H1 (cell line): ENCODE measurements around the gene DKK3. TPM values are rescaled to one million over a fixed set of nuclear protein-coding genes. Genes with fewer than 3 reads are reported as not detected.

Source experiments
- CTCF ChIA-PET: fragments of 300-600 bp; sonication (Branson Sonifier 250); formaldehyde crosslinking; loops from one replicate; lab custom pipeline; 2021; ENCODE audit not compliant: partially characterized antibody; lab: Charles Lee
- POLR2A ChIA-PET: fragments of 300-600 bp; sonication (Branson Sonifier 250); formaldehyde crosslinking; loops from one replicate; lab custom pipeline; 2021; ENCODE audit warnings: inconsistent platforms; ENCODE audit not compliant: partially characterized antibody; lab: Charles Lee
- DNase-seq, 2 experiments: peaks; one replicate each; pipeline versions ENCODE4 v3.0.0 to v3.0.0-alpha.2; 2010 to 2022; ENCODE audit warnings: low spot score in 2 of 2, low read depth in 1 of 2, mixed read lengths in 1 of 2
- FAIRE-seq: peaks from 2 replicates; lab custom pipeline; 2011; peaks lifted over from hg19 to GRCh38; lab: Jason Lieb, UNC
- H2AFZ ChIP-seq: 2 replicates; pipeline ENCODE4 v1.8.1; 2012; ENCODE audit warnings: low read length, inconsistent platforms
- H2AK5ac ChIP-seq: 2 replicates; pipeline ENCODE4 v1.6.1; 2013; ENCODE audit warnings: low read depth, low read length
- H2BK120ac ChIP-seq: replicated peaks from 2 replicates; pipeline ENCODE3; 2013; ENCODE audit warnings: low read depth, low read length, inconsistent platforms
- H2BK12ac ChIP-seq: 2 replicates; pipeline ENCODE4 v1.6.1; 2013; ENCODE audit warnings: low read depth, low read length
- H2BK15ac ChIP-seq: 2 replicates; pipeline ENCODE4 v1.6.1; 2013; ENCODE audit warnings: low read length
- H2BK20ac ChIP-seq: 2 replicates; pipeline ENCODE4 v1.6.1; 2013; ENCODE audit warnings: low read length
- H2BK5ac ChIP-seq: 2 replicates; pipeline ENCODE4 v1.6.1; 2013; ENCODE audit warnings: low read depth, low read length
- H3K14ac ChIP-seq: 2 replicates; pipeline ENCODE4 v1.6.1; 2013; ENCODE audit warnings: inconsistent platforms; ENCODE audit not compliant: insufficient read length
- H3K18ac ChIP-seq: 2 replicates; pipeline ENCODE4 v1.6.1; 2013; ENCODE audit warnings: low read length; ENCODE audit errors: extremely low read depth
- H3K23ac ChIP-seq: 2 replicates; pipeline ENCODE4 v1.6.1; 2013; ENCODE audit warnings: inconsistent platforms; ENCODE audit not compliant: insufficient read length
- H3K23me2 ChIP-seq: 2 replicates; pipeline ENCODE4 v1.6.1; 2013; ENCODE audit warnings: low read depth, low read length
- H3K27ac ChIP-seq: 2 replicates; pipeline ENCODE4 v1.6.1; 2011; ENCODE audit warnings: low read depth, low read length, inconsistent platforms
- H3K27me3 ChIP-seq, 4 experiments: replicated peaks in 1 of 4; 1 replicate in 1 of 4; 2 replicates in 3 of 4; pipeline versions ENCODE4 v1.6.1 to v1.8.1; 2011 to 2013; ENCODE audit warnings: low read length in 3 of 4, mild to moderate bottlenecking in 3 of 4, inconsistent platforms in 2 of 4, mixed read lengths in 2 of 4, moderate library complexity in 1 of 4; ENCODE audit not compliant: control insufficient read depth in 3 of 4, insufficient read depth in 3 of 4; ENCODE audit errors: extremely low read depth in 1 of 4
- H3K36me3 ChIP-seq, 4 experiments: 2 replicates each; pipeline versions ENCODE4 v1.6.1 to v1.8.1; 2011 to 2013; ENCODE audit warnings: mild to moderate bottlenecking in 4 of 4, low read length in 3 of 4, moderate library complexity in 2 of 4, control low read depth in 1 of 4, inconsistent platforms in 1 of 4; ENCODE audit not compliant: insufficient read depth in 4 of 4, control insufficient read depth in 2 of 4
- H3K4ac ChIP-seq: replicated peaks from 2 replicates; pipeline ENCODE3; 2013; ENCODE audit warnings: low read length, low read depth, mixed read lengths, inconsistent platforms; ENCODE audit not compliant: insufficient read length
- H3K4me1 ChIP-seq, 4 experiments: replicated peaks in 1 of 4; 1 replicate in 1 of 4; 2 replicates in 3 of 4; pipeline versions ENCODE4 v1.6.1 to v1.8.1; 2011 to 2013; ENCODE audit warnings: low read length in 3 of 4, inconsistent platforms in 2 of 4, mixed read lengths in 1 of 4; ENCODE audit not compliant: insufficient read depth in 4 of 4, control insufficient read depth in 3 of 4
- H3K4me2 ChIP-seq, 2 experiments: 2 replicates each; pipeline versions ENCODE4 v1.6.1 to v1.8.1; 2011 to 2013; ENCODE audit warnings: low read depth in 2 of 2, low read length in 2 of 2, control low read depth in 1 of 2, inconsistent platforms in 1 of 2, mild to moderate bottlenecking in 1 of 2; ENCODE audit not compliant: insufficient read depth in 1 of 2
- H3K4me3 ChIP-seq, 4 experiments: fragments of 200-600, 300-600 bp in 1 of 4; sonication (generic), shearing (Covaris generic), sonication (Bioruptor Twin) in 1 of 4; 2 replicates each; pipeline versions ENCODE4 v1.5.1 to v1.8.1; 2011 to 2016; ENCODE audit warnings: low read length in 4 of 4, low read depth in 3 of 4, control low read depth in 2 of 4, inconsistent platforms in 2 of 4, mild to moderate bottlenecking in 2 of 4, mixed read lengths in 1 of 4, moderate library complexity in 1 of 4; ENCODE audit not compliant: insufficient read depth in 2 of 4; ENCODE audit errors: extremely low read depth in 1 of 4
- H3K56ac ChIP-seq: replicated peaks from 2 replicates; pipeline ENCODE3; 2013; ENCODE audit warnings: low read depth, mild to moderate bottlenecking, mixed read lengths, low read length, inconsistent platforms; ENCODE audit not compliant: insufficient read length
- H3K79me1 ChIP-seq: 2 replicates; pipeline ENCODE4 v1.6.1; 2013; ENCODE audit warnings: low read depth, low read length, control low read depth
- H3K79me2 ChIP-seq, 2 experiments: 2 replicates each; pipeline versions ENCODE4 v1.6.1 to v1.8.1; 2012 to 2013; ENCODE audit warnings: low read length in 2 of 2, mild to moderate bottlenecking in 2 of 2, inconsistent platforms in 1 of 2; ENCODE audit not compliant: insufficient read depth in 2 of 2, control insufficient read depth in 1 of 2
- H3K9ac ChIP-seq, 4 experiments: replicated peaks in 1 of 4; 1 replicate in 1 of 4; 2 replicates in 3 of 4; pipeline versions ENCODE4 v1.6.1 to v1.8.1; 2011 to 2013; ENCODE audit warnings: low read depth in 3 of 4, low read length in 3 of 4, control low read depth in 2 of 4, mild to moderate bottlenecking in 2 of 4, moderate library complexity in 2 of 4, inconsistent platforms in 1 of 4; ENCODE audit errors: extremely low read depth in 1 of 4
- H3K9me3 ChIP-seq, 2 experiments: 2 replicates each; pipeline versions ENCODE4 v1.6.1 to v1.8.1; 2012 to 2013; ENCODE audit warnings: mild to moderate bottlenecking in 2 of 2, moderate library complexity in 2 of 2, control low read depth in 1 of 2, inconsistent platforms in 1 of 2, low read depth in 1 of 2, low read length in 1 of 2, mixed read lengths in 1 of 2; ENCODE audit not compliant: insufficient read depth in 2 of 2
- H4K20me1 ChIP-seq, 2 experiments: replicated peaks in 1 of 2; 2 replicates each; pipeline versions ENCODE3 to v1.8.1; 2011 to 2013; ENCODE audit warnings: inconsistent platforms in 2 of 2, low read length in 2 of 2, mild to moderate bottlenecking in 1 of 2; ENCODE audit not compliant: insufficient read depth in 2 of 2, control insufficient read depth in 1 of 2
- H4K5ac ChIP-seq: 2 replicates; pipeline ENCODE4 v1.6.1; 2013; ENCODE audit warnings: low read length, low read depth, mixed read lengths, inconsistent platforms; ENCODE audit not compliant: insufficient read length
- H4K8ac ChIP-seq: 2 replicates; pipeline ENCODE4 v1.8.0; 2013; ENCODE audit warnings: mild to moderate bottlenecking, moderate library complexity, low read length, inconsistent platforms; ENCODE audit not compliant: insufficient read depth; ENCODE audit errors: extremely low read depth
- H4K91ac ChIP-seq: replicated peaks from 2 replicates; pipeline ENCODE3; 2013; ENCODE audit warnings: low read length, mixed read lengths, inconsistent platforms; ENCODE audit not compliant: insufficient read length
- CBX5 ChIP-seq: fragments of 300-800, 300-1000 bp; sonication (generic); IDR thresholded peaks from 2 replicates; pipeline ENCODE4 v1.7.1; 2016; ENCODE audit warnings: antibody characterized with exemption, low read length, low read depth
- CHD1 ChIP-seq: IDR thresholded peaks from 2 replicates; pipeline ENCODE4 v1.6.1; 2012; ENCODE audit warnings: low read depth, low read length, improper control_type of control experiment
- CHD2 ChIP-seq: IDR thresholded peaks from 2 replicates; pipeline ENCODE4 v1.6.1; 2012; ENCODE audit warnings: low read length, improper control_type of control experiment
- GABPA ChIP-seq: IDR thresholded peaks from 2 replicates; pipeline ENCODE4 v1.6.1; 2011; ENCODE audit warnings: mild to moderate bottlenecking, low read length, moderate library complexity, borderline replicate concordance; ENCODE audit not compliant: insufficient read depth
- HDAC6 ChIP-seq: IDR thresholded peaks from one replicate; pipeline ENCODE4 v1.7.1; 2012; ENCODE audit warnings: low read depth, mild to moderate bottlenecking, inconsistent platforms, low read length, moderate library complexity
- JUN ChIP-seq: IDR thresholded peaks from 2 replicates; pipeline ENCODE4 v1.6.1; 2011; ENCODE audit warnings: low read depth, mild to moderate bottlenecking, improper control_type of control experiment, low read length
- MAFK ChIP-seq: IDR thresholded peaks from 2 replicates; pipeline ENCODE4 v1.6.1; 2012; ENCODE audit warnings: low read depth, mild to moderate bottlenecking, improper control_type of control experiment, low read length
- RAD21 ChIP-seq, 2 experiments: IDR thresholded peaks in 1 of 2; conservative IDR thresholded peaks in 1 of 2; 2 replicates each; pipeline ENCODE4 v1.6.1; 2011; ENCODE audit warnings: low read depth in 2 of 2, low read length in 2 of 2, improper control_type of control experiment in 1 of 2, inconsistent platforms in 1 of 2, mild to moderate bottlenecking in 1 of 2, moderate library complexity in 1 of 2
- YY1 ChIP-seq: IDR thresholded peaks from 2 replicates; pipeline ENCODE4 v1.6.1; 2011; ENCODE audit warnings: low read depth, mild to moderate bottlenecking, low read length
- WGBS, 2 experiments: shearing (Covaris generic) in 1 of 2; methylation state at CpG; one replicate each; pipeline versions ENCODE4 v1.1.6 to v1.1.7; 2013 to 2015; ENCODE audit warnings: low lambda C conversion rate in 2 of 2, mixed read lengths in 2 of 2, inconsistent platforms in 1 of 2, low coverage in 1 of 2, missing lambda C conversion rate in 1 of 2; ENCODE audit not compliant: insufficient replicate concordance in 2 of 2, insufficient coverage in 1 of 2, insufficient read length in 1 of 2; ENCODE audit errors: extremely low coverage in 1 of 2, missing lambda C conversion rate in 1 of 2; 5-methylcytosine and 5-hydroxymethylcytosine counted together
- polyA plus RNA-seq, 7 experiments: library from polyadenylated mRNA; depleted of rRNA in 3 of 7; stranded (reverse) in 5 of 7; unstranded in 2 of 7; fragments of >200 nt in 5 of 7; fragments of 200-250 nt in 2 of 7; gene quantifications; 1 replicate in 5 of 7; 2 replicates in 1 of 7; 4 replicates in 1 of 7; pipeline versions ENCODE4 v1.2.1 to v1.2.3, GENCODE V29; 2011 to 2013; ENCODE audit warnings: missing spikeins in 2 of 7, mixed read lengths in 2 of 7
- total RNA-seq: library from RNA; stranded (reverse); fragmentation: NEBNext Ultra II Directional; extraction: Animal tissue kit (Norgen Biotek cat#: 25700); gene quantifications from 2 replicates; pipeline ENCODE4 v1.2.1, GENCODE V29; 2021

The DKK3 gene
- total and polyA plus RNA-seq, 2 of the 8 experiments (the other 6 are each of a cell fraction or from before 2014, with no cell fraction given) = 30.0 to 40.1 TPM

DNA sequence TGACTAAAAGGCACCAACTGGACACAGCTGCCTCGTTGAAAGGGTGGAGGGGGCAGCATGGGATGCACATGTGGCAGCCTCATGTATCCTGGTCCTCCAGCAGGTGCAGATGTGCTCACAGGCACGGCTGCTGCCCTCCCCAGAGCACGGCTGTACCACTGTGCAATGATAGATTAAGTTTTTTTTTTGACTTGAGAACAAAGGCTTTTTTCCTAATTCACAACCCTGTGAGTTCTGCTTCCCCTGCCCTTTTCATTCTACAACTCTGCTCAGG, 11.4 kb downstream of the DKK3 start:
- no peak overlapping the region for H2BK5ac ChIP-seq
- H3K23me2 ChIP-seq = no peaks in the 10 kb centered on the region
- no peak overlapping the region for H3K18ac ChIP-seq
- ChIA-PET POLR2A (no interaction called here), CTCF (interaction anchor here (1.0 kb wide), 1 partner anchor 31 kb away, joined by 3 read pairs; no protein-coding TSS in a partner anchor)
- H3K4ac ChIP-seq = no peak overlapping the region
- no peaks in the 10 kb centered on the region for H3K27me3 ChIP-seq
- H2AK5ac ChIP-seq = no peak overlapping the region
- no peaks in the 10 kb centered on the region for H3K79me1 ChIP-seq
- no peak overlapping the region for H3K9ac ChIP-seq
- H2BK120ac ChIP-seq = no peak overlapping the region
- H3K4me1 ChIP-seq = no peaks in the 10 kb centered on the region
- H4K8ac ChIP-seq = no peak overlapping the region
- H3K4me3 ChIP-seq = no peak overlapping the region
- 93% methylated on average over 3 of the region's 3 CpGs; no CpG with 5 or more reads in 1 of the 2 experiments for WGBS, 2 experiments
- H2BK15ac ChIP-seq = no peak overlapping the region
- no peak overlapping the region for H3K56ac ChIP-seq
- H3K9me3 ChIP-seq = no peaks in the 10 kb centered on the region
- H4K5ac ChIP-seq = no peak overlapping the region
- no peak overlapping the region for H2BK20ac ChIP-seq
- no peaks in the 10 kb centered on the region for H4K20me1 ChIP-seq
- no peaks in the 10 kb centered on the region for H3K79me2 ChIP-seq
- no peak overlapping the region for H3K23ac ChIP-seq
- no peak overlapping the region for H3K27ac ChIP-seq
- TF ChIP-seq RAD21 (IDR thresholded peaks at IDR 0.05 in 1 of 2, conservative IDR thresholded peaks at IDR 0.05 in 1 of 2; ENCODE audit: low read depth in 2 of 2, low read length in 2 of 2) (no peak), YY1 (no peak), CBX5 (no peak), HDAC6 (no peak), CHD2 (no peak), MAFK (no peak), JUN (no peak), CHD1 (no peak), GABPA (no peak)
- H3K4me2 ChIP-seq = no peak overlapping the region
- H3K36me3 ChIP-seq = peaks cover 5 to 16% (median 13%) of the 10 kb centered on the region in 4 experiments; a peak in 7 of 8 replicates
- no peak for FAIRE-seq
- no peak for DNase-seq
- H3K14ac ChIP-seq = no peak overlapping the region
- no peak overlapping the region for H2BK12ac ChIP-seq
- no peak overlapping the region for H4K91ac ChIP-seq
- H2AFZ ChIP-seq = no peak overlapping the region
